ENCODE data around the gene DLG2. TPM values are rescaled to one million over a fixed set of nuclear protein-coding genes. Genes with fewer than 3 reads are reported as not detected.

Gene DLG2
- total RNA-seq, 1 experiment from 2014 or later: 0.86 TPM

DNA sequence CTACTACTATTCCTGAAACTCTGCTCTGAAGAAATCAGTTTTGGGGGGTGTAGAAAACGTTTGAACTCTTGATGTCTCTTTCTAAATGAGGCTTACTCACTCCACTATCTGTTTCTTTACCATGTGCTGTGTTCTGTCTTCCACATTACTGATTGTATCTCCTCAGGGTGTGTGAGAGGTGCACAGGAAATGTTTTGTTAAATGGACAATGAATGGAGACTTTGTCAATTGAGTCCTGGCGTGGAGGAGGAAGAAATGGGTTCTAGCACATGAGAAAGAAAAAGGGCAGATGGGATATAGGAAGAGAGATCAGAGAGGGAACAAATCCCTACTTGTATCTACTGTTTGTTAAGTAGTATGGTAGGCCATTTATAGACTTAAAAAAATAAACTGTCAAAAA, 1763.9 kb downstream of the DLG2 start:
- DNase-seq (ENCODE audit: low spot score): no peak

DNA sequence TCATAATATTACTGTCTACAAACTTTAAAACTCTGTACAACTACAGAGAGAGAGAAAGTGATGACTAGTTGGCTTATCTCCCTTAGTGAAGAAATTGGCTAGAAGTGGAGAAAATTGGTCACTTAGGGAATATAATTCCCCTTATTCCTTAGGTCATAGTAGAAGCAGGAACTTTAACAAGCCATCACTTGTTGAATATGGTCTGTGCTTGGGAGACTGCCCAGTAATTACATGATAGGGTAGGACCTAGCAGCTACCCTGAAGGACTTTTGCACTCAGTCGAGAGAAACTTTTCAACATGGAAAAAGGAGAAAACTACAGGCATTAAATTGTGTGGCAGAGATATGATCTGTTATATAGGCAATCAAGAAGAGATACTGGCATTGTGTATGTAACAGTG, 1764.5 kb downstream of the DLG2 start:
- DNase-seq (ENCODE audit: low spot score): no peak

DNA sequence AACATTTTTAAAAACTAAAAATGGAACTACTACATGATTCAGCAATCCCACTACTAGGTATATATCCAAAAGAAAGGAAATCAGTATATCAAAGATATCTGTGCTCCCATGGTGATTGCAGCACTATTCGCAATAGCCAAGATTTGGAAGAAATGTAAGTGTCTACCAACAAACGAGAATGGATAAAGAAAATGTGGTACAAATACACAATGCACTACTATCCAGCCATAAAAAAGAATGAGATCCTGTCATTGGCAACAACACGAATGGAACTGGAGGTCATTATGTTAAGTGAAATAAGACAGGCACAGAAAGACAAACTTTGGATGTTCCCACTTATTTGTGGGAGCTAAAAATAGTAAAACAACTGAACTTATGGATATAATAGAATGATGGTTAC, 1765.1 kb downstream of the DLG2 start:
- no peak for DNase-seq (ENCODE audit: low spot score)

DNA sequence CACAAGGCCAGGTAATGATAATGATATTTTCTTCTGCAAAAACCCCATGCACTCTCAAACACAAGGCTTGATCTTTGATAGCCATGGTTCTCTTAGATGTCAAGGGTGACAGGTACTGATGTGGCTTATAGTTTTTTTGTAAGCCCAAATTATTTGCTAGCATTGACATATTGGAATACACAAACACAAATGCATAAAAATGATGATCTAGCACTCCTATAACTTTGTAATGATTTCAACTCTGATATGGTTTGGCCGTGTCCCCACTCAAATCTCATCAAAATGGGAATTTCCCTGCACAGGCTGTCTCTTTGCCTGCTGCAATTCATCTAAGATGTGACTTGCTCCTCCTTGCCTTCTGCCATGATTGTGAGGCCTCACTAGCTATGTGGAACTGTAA, 1768.5 kb downstream of the DLG2 start:
- DNase-seq (ENCODE audit: low spot score): no peak

DNA sequence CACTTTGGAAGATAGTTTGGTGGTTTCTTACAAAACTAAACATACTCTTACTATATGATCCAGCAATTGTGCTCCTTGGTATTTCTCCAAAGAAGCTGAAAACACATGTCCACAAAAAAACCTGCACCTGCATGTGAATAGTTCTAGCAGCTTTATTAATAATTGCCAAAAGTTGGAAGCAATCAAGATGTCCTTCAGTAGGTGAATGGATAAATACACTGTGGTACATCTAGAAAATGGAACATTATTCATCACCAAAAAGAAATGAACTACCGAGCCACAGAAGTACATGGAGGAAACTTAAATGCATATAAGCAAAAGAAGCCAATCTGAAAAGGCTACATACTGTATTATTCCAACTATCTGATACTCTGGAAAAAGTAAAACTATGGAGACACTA, 1771.9 kb downstream of the DLG2 start:
- DNase-seq (ENCODE audit: low spot score): no peak

DNA sequence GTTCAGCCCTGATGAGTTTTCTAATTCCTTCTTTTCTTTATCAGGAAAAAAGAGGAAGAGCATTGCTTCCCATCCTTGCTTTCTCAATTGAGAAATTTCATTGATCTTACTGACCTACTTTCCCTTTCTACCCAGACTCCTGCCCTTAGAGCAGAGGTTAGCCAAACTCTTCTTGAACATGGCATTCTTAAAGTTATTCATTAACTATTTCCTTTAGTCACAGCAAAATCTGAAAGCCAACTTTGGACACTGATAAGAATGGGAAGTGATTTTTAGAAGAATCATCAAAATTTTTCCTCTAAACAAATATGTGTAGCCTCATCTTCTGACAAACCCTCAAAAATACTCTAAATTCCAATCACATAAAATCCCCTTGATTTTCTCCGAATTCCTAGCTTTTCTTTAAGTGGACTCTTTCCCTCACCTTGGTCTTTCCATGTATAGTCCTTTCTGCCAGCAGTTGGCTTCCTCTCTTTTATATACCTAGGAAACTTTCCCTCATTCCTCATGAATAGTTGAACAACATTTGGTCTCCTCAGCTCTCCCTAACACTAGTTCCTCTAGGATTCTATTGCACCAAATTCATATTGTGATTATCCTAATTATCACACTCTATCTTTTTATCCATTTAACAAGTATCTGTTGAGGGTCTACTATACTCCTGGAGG, 1774.2 kb downstream of the DLG2 start:
- no peak for DNase-seq (ENCODE audit: low spot score)

DNA sequence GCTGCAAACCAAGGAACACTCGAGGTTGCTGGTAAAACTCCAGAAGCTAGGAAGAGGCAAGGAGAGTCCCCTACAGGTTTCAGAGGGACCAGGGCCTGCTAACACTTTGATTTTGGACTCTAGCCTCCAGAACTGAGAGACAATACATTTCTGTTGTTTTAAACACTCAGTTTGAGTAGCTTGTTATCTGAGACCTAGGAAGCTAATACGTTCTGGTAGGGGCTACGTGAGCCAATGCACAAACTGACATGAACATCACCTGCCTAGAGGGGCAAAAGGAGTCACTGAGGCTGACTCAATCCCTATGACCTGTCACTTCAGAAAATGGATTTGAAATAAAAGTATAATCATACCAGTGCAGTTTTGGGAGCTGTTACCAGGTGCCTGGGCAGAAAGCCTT, 1775.1 kb downstream of the DLG2 start:
- DNase-seq (ENCODE audit: low spot score): no peak

DNA sequence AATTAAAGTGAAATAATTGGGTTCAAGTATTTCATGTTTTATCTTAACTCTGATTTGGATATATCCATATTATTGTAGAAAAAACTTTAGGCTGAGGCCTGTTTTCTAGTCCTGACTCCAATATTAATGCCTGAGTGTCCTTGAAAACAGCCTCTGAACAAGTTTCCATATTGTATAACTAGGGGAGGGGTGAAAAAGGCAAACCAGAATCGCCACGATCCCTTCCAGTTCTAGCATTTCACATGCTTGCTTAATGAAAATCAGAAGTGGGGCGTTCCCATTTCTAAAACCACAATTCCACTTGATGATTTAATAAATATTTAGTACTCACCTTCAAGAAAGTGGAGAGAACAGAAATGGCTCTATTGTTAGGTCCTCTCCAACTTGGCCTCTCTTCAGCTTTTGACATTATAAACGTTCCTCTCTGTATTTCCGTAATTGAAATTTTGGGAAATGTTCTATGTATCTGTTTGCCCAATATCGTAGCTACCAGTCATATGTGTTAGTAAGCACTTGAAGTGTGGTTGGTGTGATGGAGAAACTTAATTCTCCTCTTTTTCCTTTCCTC, 1779.6 kb downstream of the DLG2 start:
- no peak for DNase-seq (ENCODE audit: low spot score)

DNA sequence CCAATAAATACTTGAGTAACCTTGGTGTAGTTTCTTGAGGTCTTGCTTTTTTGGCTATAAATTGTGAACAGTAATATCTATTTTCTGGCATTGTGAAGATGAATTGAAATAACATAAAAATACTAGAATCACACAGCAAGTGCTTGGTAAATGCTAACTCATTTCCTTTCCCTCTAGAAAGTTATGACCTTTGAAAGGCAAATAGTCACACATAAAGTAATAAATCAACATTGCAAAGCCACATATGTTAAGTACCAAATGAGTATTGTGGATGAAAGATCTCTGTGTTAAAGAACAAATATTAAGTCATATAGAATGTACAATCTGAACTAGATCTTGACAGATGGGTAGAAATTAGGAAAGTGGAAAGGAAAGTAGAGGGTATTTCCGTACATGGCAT, 1781.3 kb downstream of the DLG2 start:
- DNase-seq (ENCODE audit: low spot score): no peak

DNA sequence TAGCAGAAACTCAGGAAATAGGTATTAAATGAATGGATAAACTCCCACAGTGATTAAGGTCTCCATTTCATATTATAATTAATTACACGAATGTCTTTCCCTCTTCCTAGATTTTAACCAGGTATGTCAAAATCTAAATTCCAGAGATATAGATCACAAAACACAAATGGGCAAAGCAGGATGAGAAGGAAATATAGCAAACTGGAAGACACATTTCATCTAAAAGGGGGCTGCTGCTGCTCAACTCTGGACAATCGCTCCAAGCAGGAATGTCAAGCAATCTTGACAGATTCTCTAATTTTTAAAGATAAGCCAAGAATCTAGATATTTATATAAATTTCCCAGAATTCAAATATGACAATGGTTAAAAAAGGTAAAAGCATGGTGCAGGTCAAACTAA, 1786.8 kb downstream of the DLG2 start:
- no peak for DNase-seq (ENCODE audit: low spot score)

DNA sequence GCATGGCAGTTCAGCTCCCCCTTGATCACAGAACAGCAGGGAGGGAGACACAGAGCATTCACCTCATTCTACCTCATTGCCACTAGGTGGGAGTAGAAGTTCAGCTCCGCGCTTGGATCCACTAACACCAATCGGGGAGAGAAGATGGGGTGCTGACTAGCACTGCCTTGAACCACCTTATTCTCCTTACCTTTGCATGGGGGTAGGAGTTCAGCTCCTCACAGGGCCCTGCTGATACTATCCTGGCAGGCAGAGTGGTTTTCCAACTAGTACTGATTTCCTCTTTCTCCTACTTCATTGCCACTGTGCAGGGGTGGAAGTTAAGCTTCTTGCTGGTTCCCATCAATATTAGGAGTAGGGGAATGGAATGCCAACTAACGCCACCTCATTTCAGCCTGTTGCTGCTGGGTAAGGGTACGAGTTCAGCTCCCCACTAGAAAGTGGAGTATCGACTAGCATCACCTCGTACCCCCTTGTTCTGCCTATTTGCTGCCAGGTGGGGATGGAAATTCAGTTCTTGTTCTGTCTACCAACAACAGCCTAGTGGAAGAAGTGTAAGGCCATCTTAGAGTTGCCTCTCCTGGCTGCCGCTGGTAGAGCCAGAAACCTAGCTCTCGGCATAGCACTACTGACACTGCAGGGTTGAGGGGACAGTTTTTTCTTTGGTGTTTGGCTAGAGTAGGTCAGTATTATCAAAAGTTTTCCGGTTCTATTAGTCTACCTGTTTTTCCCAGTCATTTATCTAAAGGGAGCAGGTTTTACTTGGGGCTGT, 1790.1 kb downstream of the DLG2 start:
- DNase-seq (ENCODE audit: low spot score): peak; percentile 55

DNA sequence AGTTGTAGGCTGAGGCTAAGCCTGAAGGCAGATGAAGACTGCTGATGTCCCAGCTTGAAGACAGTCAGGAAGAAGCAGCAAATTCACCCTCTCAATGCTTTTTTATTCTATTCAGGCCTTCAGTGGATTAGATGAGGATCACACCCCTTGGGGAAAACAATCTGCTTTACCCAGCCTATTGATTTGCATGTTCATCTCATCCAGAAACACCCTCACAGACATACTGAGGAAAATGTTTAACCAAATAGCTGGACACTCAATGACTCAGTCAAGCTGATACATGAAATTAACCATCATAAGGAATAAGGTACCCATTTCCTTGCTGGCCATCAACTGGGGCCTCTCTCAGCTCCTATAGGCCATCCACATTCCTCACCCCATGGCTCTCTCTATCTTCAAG, 1791.1 kb downstream of the DLG2 start:
- no peak for DNase-seq (ENCODE audit: low spot score)

DNA sequence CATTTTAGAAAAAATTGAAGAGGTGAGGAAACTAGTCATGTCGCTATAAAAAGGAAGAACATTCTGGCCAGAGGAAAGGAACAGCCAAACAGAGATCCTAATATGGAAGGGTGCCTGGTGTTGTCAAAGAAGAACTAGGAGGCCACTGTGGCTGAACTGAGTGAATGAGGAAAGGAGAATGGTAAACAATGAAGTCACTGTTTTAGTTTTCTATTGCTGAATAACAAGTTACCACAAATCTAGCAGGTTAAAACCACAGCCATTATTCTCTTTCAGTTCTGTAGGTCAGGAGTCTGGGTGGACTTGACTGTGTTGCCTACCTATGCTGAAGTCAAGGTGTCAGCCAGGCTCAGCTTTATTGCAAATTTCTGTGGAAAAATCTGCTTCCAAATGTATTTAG, 1791.7 kb downstream of the DLG2 start:
- no peak for DNase-seq (ENCODE audit: low spot score)

DNA sequence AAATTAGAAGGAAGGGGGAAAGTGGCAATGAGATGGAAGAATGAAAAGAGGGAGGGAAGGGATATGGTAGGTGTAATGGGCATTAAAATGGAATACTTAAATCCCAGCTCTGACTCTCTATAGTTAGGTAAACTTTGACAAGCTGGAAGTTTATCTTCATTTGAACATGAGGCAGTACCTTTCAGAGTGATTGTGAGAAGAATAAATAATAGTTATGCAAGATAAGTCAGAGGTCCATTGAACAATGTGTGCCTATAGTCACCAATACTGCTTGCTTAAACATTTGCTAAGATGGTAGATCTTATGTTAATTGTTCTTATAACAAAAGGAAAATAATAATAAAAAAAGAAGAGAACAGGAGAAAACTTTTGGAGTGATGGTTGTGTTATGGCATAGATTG, 1795.2 kb downstream of the DLG2 start:
- no peak for DNase-seq (ENCODE audit: low spot score)

DNA sequence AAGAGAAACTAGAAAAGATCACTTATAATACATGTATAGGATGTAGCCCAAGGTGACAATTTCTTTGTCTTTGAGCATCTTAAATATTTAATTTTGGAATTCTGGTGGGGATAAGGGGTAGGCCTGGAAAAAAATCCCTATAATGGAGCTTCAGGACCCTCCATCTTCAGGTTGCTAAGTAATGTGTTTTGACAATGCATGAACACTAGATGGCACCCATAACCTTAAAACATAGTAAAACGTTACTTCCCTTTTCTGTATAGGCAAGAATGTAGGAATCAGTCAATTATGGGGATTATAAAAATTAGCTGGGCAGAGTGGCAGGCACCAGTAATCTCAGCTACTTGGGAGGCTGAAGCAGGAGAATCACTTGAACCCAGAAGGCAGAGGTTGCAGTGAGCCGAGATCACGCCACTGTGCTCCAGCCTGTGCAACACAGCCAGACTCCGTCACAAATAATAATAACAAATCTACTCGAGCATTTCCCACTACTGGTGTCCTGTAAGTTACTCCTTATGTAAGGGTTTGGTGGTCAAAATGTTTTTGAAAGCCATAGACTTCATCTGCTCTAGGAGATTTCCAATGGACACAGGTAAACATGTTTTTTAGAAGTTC, 1799.1 kb downstream of the DLG2 start:
- peak; percentile 40 for DNase-seq (ENCODE audit: low spot score)

DNA sequence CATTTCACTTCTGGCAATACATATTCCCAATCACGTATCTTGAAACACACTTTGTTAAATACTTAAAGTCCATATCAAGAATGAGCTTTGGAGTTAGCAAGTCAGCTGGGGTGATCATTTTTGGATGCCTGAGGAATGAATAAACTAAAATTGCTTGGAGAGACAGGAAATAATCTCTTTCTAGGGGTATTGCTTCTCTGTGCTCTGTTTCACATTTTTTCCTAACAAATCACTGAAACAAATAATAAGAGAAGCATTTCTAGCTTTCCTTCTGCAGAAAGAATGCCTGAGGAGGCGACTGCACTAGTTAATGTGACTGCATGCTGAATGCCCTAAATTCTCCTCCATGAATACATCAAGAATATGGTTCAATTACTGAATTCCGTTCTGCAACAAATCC, 1799.6 kb downstream of the DLG2 start:
- no peak for DNase-seq (ENCODE audit: low spot score)

DNA sequence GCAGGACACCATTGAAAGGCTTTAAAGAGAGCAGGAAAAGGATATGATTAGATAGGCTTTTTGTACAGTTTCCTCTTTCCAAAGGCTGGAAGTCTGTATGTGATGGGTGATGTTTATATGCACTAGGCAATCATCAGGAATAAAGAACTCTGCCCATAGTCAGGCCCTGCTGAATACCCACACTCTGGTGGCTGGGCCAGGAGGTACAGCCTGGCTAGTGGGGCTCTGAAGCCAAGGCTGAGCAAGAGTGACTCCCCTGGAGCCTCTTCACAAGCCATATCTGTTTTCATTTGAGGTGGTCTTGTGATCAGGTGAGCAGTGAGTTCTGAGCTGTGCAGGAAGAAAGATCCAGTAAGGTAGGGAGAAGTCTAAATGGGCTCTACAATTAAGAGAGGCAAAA, 1801.1 kb downstream of the DLG2 start:
- DNase-seq (ENCODE audit: low spot score): no peak

DNA sequence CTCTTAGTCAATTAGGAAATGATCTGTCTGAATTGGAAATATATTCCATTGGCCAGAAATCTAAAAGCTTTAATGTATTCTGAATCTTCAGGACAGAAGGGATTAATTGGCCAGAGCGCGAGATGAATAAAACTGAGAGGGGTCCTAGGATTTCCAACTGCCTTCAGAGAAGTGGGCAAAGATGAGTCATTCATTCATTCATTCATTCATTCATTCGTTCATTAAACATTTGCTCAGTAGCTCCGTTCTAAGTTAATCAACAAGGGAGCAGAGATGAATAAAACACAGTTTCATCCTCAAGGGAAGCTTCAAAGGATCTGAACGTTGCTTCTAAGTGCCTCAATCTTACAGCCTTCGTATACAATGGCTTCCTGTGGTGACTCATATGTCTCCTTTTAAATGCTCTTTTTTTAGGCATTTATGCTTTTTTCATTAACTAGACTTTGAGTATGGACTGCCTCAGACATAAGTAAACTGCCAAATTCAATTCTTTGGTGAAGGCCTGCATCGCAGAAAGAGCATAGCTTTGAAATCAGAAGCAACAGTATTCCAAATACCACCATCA, 1803.6 kb downstream of the DLG2 start:
- DNase-seq (ENCODE audit: low spot score): no peak

DNA sequence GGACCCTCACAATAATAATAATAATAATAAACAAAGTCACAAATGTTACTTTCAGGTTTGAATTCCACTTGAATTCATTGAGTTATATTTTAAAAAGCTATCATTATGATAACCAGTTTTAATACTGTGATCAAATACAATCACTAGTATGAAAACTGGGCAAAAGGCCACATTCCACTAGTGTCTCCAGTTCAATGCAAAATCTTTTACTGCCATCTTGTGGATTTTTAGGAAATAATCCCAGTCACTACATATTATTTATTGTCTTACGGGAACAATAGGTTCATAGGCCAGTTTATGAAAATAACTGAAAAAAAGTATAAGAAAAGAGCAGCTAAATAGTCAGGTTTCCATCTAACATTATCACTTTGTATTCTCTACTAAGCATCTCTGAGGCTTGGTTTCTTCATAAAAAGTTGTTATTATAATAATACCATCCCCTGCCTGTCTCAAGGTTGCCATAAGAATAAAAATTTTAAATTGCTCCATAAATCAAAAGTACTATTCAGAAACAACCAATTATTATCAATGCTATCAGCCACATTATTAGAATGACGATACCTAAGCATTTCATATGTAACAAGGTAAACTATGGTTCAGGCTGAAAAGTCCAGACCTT, 1807.1 kb downstream of the DLG2 start:
- peak; percentile 74 for DNase-seq (ENCODE audit: low spot score)

DNA sequence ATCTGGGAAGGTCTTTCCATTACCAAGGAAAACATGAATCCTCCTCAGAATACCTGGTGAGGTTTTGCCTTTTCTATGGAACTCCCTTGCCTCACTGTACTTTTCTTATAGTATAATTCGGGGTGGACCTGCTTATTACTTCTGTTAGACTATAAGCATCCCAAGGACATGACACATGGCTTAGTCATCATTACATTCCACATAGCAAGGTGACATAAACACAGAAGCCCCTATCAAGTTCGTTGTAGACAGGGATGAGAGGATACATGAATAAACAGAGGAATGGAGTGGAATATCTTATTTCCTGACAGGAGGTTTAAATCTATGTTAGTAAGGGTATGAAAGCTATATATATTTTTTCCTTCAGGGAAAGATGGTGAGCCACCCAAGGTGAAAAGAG, 1808.8 kb downstream of the DLG2 start:
- no peak for DNase-seq (ENCODE audit: low spot score)

DNA sequence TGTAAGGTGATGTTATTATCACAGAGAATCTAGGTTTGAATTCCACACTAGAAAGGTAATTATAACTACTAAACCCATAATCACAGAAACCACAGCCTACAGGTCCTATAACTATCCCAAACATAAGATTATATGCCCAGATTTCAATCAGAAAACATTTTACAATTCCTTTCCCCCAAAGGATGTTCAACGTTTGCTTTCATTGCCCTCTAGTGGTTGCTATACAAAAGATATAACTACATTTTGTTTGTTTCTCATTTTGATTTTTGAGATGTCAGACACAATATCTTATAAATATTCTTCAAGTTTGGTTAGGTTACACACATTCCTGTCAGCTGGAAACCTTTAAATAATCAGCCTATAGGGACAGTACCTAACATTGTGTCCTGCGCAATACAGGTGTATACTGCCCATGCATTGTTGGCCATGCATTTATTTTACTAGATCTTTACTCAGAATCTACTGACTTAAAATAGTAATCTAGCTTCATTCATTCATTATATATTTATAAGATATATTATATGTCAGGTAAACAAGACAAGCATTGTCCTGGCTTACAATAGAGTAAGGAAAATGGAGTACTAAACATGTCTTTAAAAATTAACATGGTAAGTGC, 1810.5 kb downstream of the DLG2 start:
- peak; percentile 26 for DNase-seq (ENCODE audit: low spot score)
